ENCODE results near the gene RDH13. TPM values are rescaled to one million over a fixed set of nuclear protein-coding genes. Genes with fewer than 3 reads are reported as not detected.

The RDH13 gene
- total and polyA plus RNA-seq, 4 donors: 9.2 to 30.5 (median 18.6) TPM

DNA sequence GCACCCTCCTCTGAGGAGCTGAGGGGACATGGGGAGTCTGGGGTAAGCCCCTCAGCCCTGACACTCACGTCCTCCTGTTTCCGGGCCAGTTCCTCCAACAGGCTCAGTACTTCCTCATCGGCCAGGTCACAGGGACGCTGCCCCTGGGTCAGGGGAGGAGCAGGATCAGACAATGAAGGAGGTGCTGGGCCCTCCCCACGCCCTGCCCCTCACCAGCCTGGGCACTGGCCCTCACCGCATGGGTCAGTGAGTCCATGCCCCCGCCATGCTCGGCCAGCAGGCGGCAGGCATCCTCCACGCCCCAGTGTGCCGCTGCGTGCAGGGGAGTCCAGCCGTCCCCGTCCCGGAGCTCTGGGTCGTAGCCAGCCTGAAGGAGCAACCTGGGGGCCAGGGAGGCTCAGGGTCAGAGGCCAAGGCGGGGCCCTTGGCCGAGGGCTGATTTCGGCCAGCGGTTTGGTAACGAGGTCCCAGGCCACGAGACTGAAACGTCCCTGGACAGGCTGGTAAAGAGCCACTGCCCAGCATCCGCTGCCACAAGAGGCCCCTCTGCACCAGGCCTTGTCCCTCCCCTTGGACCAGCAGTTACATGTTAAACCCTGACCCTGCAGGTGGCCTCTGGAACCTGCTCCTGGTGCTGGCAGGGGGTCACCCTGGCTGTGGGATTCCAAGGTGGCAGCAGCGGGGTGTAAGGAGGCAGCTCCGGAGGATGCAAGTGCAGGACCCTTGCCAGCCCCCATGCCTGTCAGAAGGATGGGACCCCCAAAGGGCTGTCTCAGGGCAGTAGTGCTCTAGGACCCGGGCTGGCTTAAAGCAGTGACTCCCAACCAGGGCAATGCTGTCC is 36.0 kb upstream of the RDH13 start:
- Histone ChIP-seq H3K27ac (ENCODE audit: low read depth in 1 of 2, low read length in 1 of 2) (no peak overlapping the region), H3K9me3 (ENCODE audit: control insufficient read depth in 4 of 4, insufficient read depth in 3 of 4, low read length in 3 of 4) (peaks cover 0 to 4% (median under 1%) of the 10 kb centered on the region in 4 donors), H3K4me1 (ENCODE audit: control insufficient read depth in 5 of 5, insufficient read depth in 5 of 5, low read length in 5 of 5) (peaks cover 0 to 3% (median 0%) of the 10 kb centered on the region in 5 donors), H3K4me3 (no peak overlapping the region), H3K36me3 (ENCODE audit: control insufficient read depth in 4 of 4, insufficient read depth in 4 of 4, low read length in 4 of 4) (peaks cover 16 to 57% (median 20%) of the 10 kb centered on the region in 4 donors), H3K9ac (ENCODE audit: insufficient read depth in 1 of 2, low read length in 2 of 2) (no peak overlapping the region), H3K27me3 (ENCODE audit: control insufficient read depth in 3 of 3, insufficient read depth in 3 of 3, low read length in 2 of 3) (no peaks in the 10 kb centered on the region)
- ATAC-seq (ENCODE audit: insufficient read depth, low FRiP score) (no peak), DNase-seq (no peak)
- TF ChIP-seq, protein P1, sequence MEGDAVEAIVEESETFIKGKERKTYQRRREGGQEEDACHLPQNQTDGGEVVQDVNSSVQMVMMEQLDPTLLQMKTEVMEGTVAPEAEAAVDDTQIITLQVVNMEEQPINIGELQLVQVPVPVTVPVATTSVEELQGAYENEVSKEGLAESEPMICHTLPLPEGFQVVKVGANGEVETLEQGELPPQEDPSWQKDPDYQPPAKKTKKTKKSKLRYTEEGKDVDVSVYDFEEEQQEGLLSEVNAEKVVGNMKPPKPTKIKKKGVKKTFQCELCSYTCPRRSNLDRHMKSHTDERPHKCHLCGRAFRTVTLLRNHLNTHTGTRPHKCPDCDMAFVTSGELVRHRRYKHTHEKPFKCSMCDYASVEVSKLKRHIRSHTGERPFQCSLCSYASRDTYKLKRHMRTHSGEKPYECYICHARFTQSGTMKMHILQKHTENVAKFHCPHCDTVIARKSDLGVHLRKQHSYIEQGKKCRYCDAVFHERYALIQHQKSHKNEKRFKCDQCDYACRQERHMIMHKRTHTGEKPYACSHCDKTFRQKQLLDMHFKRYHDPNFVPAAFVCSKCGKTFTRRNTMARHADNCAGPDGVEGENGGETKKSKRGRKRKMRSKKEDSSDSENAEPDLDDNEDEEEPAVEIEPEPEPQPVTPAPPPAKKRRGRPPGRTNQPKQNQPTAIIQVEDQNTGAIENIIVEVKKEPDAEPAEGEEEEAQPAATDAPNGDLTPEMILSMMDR (IDR thresholded peaks at IDR 0.05; ENCODE audit: control extremely low read depth, extremely low read depth): no peak
- WGBS, 2 donors: 86 to 87% methylated on average over 24 to 27 of the region's 27 CpGs

DNA sequence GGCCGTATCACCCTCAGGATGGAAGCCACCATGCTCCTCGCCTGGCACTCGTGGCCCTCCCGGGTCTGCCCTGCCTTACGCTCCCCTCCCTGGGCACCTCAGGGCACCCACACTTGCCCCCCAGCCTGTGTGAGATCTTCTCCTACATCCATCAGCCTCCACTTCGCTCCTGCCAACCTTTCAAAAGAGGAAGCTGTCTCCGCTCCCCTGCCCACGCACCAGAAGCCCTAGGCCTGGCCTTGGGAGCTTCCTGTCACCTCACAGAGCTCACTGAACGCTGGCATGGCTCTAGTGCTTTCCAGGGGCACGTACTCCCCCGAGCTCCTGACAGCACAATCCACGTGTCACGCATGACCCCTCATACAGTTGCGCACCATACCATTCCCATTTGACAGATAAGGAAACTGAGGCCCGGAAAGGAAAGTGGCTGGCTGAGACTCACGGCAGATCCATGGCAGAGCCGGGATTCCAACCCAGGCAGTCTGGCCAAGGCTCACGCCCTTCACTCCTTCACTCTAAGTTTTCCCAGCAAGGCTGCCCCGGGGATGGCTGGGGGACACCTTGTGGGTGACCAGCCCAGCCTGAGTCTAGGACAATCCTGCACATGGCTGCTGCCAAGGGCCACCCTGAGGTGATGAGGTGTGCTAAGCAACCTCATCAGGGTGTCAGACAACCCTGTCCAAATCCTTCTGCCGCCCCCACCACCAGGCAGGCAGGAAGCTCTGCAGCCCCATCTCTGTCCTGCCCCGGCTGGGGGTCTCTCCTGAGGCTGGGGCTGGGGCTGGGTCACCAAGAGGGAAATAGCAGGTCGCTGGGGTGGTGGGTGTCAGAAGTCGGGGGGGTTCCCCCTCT is 35.1 kb upstream of the RDH13 start:
- WGBS, 2 donors: 77 to 90% methylated on average over 22 to 23 of the region's 23 CpGs
- peaks cover 0 to 3% (median 0%) of the 10 kb centered on the region in 5 donors for H3K4me1 ChIP-seq (ENCODE audit: control insufficient read depth in 5 of 5, insufficient read depth in 5 of 5, low read length in 5 of 5)
- no peak overlapping the region for H3K4me3 ChIP-seq
- H3K27me3 ChIP-seq (ENCODE audit: control insufficient read depth in 3 of 3, insufficient read depth in 3 of 3, low read length in 2 of 3): no peaks in the 10 kb centered on the region
- no peak for ATAC-seq (ENCODE audit: insufficient read depth, low FRiP score)
- no peak for DNase-seq
- H3K9ac ChIP-seq (ENCODE audit: insufficient read depth in 1 of 2, low read length in 2 of 2): no peak overlapping the region
- TF ChIP-seq, protein P1 (IDR thresholded peaks at IDR 0.05; ENCODE audit: control extremely low read depth, extremely low read depth): no peak
- no peak overlapping the region for H3K27ac ChIP-seq (ENCODE audit: low read depth in 1 of 2, low read length in 1 of 2)
- peaks cover 0 to under 1% (median 0%) of the 10 kb centered on the region in 4 donors for H3K9me3 ChIP-seq (ENCODE audit: control insufficient read depth in 4 of 4, insufficient read depth in 3 of 4, low read length in 3 of 4)
- H3K36me3 ChIP-seq (ENCODE audit: control insufficient read depth in 4 of 4, insufficient read depth in 4 of 4, low read length in 4 of 4): peaks cover 14 to 53% (median 16%) of the 10 kb centered on the region in 4 donors

DNA sequence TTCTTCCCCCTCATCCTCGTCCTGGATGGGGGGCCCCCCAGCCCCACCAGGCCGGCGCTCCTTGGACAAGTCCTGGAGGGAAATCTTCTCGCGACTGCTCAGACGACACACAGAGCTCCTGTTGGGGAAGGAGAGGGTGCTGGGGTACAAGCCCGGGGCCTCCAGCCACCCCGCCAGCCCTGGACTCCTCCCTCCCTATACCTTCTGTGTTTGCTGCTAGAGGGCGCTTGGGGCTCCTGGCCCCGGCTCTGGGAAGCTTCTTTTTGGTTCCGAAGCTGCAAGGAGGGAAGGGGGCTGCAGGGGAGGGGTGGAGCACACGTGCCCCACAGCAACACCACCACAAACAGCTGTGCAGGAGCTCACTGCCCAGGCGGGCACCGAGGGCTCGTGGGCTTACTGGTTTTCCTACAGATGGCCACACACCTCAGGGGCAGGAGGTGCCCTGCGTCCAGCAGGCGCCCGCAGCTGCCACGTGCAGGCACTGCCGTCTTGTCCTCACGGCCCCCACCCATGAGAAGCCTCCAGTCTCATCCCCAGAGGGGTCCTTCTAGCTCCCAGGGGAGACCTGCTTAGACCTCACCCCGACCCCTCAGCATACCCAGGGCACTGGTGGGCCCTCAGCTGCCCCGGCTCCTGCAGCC is 33.2 kb upstream of the RDH13 start:
- no peaks in the 10 kb centered on the region for H3K27me3 ChIP-seq (ENCODE audit: control insufficient read depth in 3 of 3, insufficient read depth in 3 of 3, low read length in 2 of 3)
- DNase-seq (no peak), ATAC-seq (ENCODE audit: insufficient read depth, low FRiP score) (no peak)
- no peak overlapping the region for H3K9ac ChIP-seq (ENCODE audit: insufficient read depth in 1 of 2, low read length in 2 of 2)
- H3K36me3 ChIP-seq (ENCODE audit: control insufficient read depth in 4 of 4, insufficient read depth in 4 of 4, low read length in 4 of 4): peaks cover 4 to 66% (median 11%) of the 10 kb centered on the region in 4 donors
- H3K9me3 ChIP-seq (ENCODE audit: control insufficient read depth in 4 of 4, insufficient read depth in 3 of 4, low read length in 3 of 4): no peaks in the 10 kb centered on the region
- WGBS, 2 donors: 86 to 88% methylated on average over 22 to 23 of the region's 23 CpGs
- H3K4me3 ChIP-seq: no peak overlapping the region
- H3K4me1 ChIP-seq (ENCODE audit: control insufficient read depth in 5 of 5, insufficient read depth in 5 of 5, low read length in 5 of 5): peaks cover 0 to 3% (median 0%) of the 10 kb centered on the region in 5 donors
- no peak overlapping the region for H3K27ac ChIP-seq (ENCODE audit: low read depth in 1 of 2, low read length in 1 of 2)
- TF ChIP-seq, protein P1 (IDR thresholded peaks at IDR 0.05; ENCODE audit: control extremely low read depth, extremely low read depth): no peak

Measured in lung (tissue), 12 donors.